ENCODE measurements around the gene SPOP.
A peak's percentile ranks its signal among the peaks of the same experiment; 100 is the strongest.

Gene SPOP

GRCh38 chr17:49567871-49568694 lies 109.8 kb downstream of the SPOP start:
- H3K27me3 Mint-ChIP-seq, result peaks cover 8% of the 10 kb centered on the region
- no peak for ATAC-seq (replicated peaks; ENCODE audit: extremely low read depth, poor library complexity, severe bottlenecking)
- peak overlapping the region; percentile 26 for H3K27ac Mint-ChIP-seq (ENCODE audit: low read depth)

GRCh38 chr17:49567104-49567521 lies 110.8 kb downstream of the SPOP start:
- Mint-ChIP-seq H3K36me3 (ENCODE audit: insufficient read depth) (peaks cover 3% of the 10 kb centered on the region), H3K27ac (ENCODE audit: low read depth) (no peak overlapping the region), H3K4me1 (peaks cover 14% of the 10 kb centered on the region), H3K9me3 (no peaks in the 10 kb centered on the region), H3K27me3 (no peaks in the 10 kb centered on the region), H3K4me3 (no peak overlapping the region)
- ATAC-seq (replicated peaks; ENCODE audit: extremely low read depth, poor library complexity, severe bottlenecking), result no peak
- no peak for DNase-seq (ENCODE audit: low spot score in 2 of 2)

More at GRCh38 chr17:49567871-49568694, 109.8 kb downstream of the SPOP start:
- Mint-ChIP-seq H3K36me3 (ENCODE audit: insufficient read depth) (peaks cover 3% of the 10 kb centered on the region), H3K4me1 (peaks cover 14% of the 10 kb centered on the region), H3K9me3 (no peaks in the 10 kb centered on the region), H3K4me3 (peak overlapping the region; percentile 48)
- peak; percentile 69 to 75 for DNase-seq (ENCODE audit: low spot score in 2 of 2)

GRCh38 chr17:49566668-49567071 lies 111.2 kb downstream of the SPOP start:
- Mint-ChIP-seq H3K4me1 (peaks cover 14% of the 10 kb centered on the region), H3K36me3 (ENCODE audit: insufficient read depth) (peaks cover 3% of the 10 kb centered on the region), H3K27me3 (no peaks in the 10 kb centered on the region), H3K27ac (ENCODE audit: low read depth) (no peak overlapping the region), H3K9me3 (no peaks in the 10 kb centered on the region), H3K4me3 (no peak overlapping the region)
- DNase-seq (ENCODE audit: low spot score in 2 of 2) (no peak), ATAC-seq (replicated peaks; ENCODE audit: extremely low read depth, poor library complexity, severe bottlenecking) (no peak)

GRCh38 chr17:49565948-49566491 lies 111.9 kb downstream of the SPOP start:
- DNase-seq (ENCODE audit: low spot score in 2 of 2), result no peak
- Mint-ChIP-seq H3K36me3 (ENCODE audit: insufficient read depth) (peaks cover 3% of the 10 kb centered on the region), H3K9me3 (no peaks in the 10 kb centered on the region), H3K27ac (ENCODE audit: low read depth) (no peak overlapping the region), H3K4me1 (peaks cover 8% of the 10 kb centered on the region), H3K4me3 (no peak overlapping the region), H3K27me3 (no peaks in the 10 kb centered on the region)
- ATAC-seq (replicated peaks; ENCODE audit: extremely low read depth, poor library complexity, severe bottlenecking), result no peak

- no peaks in the 10 kb centered on the region for H3K36me3 Mint-ChIP-seq (ENCODE audit: insufficient read depth)
- DNase-seq (ENCODE audit: low spot score in 2 of 2), result no peak
- H3K27me3 Mint-ChIP-seq, result no peaks in the 10 kb centered on the region
- no peak for ATAC-seq (replicated peaks; ENCODE audit: extremely low read depth, poor library complexity, severe bottlenecking)
- no peaks in the 10 kb centered on the region for H3K4me1 Mint-ChIP-seq
- no peak overlapping the region for H3K27ac Mint-ChIP-seq (ENCODE audit: low read depth)
- H3K4me3 Mint-ChIP-seq, result no peak overlapping the region
- H3K9me3 Mint-ChIP-seq, result no peaks in the 10 kb centered on the region
These were observed 113.3 kb downstream of the SPOP start for GRCh38 chr17:49564638-49565037.

GRCh38 chr17:49557312-49558024 lies 120.4 kb downstream of the SPOP start:
- DNase-seq (ENCODE audit: low spot score in 2 of 2), result no peak
- no peak for ATAC-seq (replicated peaks; ENCODE audit: extremely low read depth, poor library complexity, severe bottlenecking)
- H3K27ac Mint-ChIP-seq (ENCODE audit: low read depth), result no peak overlapping the region
- peaks cover 10% of the 10 kb centered on the region for H3K27me3 Mint-ChIP-seq
- no peak overlapping the region for H3K4me3 Mint-ChIP-seq
- H3K36me3 Mint-ChIP-seq (ENCODE audit: insufficient read depth), result peaks cover 3% of the 10 kb centered on the region
- no peaks in the 10 kb centered on the region for H3K9me3 Mint-ChIP-seq
- peaks cover 11% of the 10 kb centered on the region for H3K4me1 Mint-ChIP-seq

- no peak overlapping the region for H3K4me3 Mint-ChIP-seq
- H3K27ac Mint-ChIP-seq (ENCODE audit: low read depth), result no peak overlapping the region
- DNase-seq (ENCODE audit: low spot score in 2 of 2) (peak; percentile 79 to 89), ATAC-seq (replicated peaks; ENCODE audit: extremely low read depth, poor library complexity, severe bottlenecking) (peak; percentile 94)
- H3K27me3 Mint-ChIP-seq, result peaks cover 10% of the 10 kb centered on the region
- H3K4me1 Mint-ChIP-seq, result peaks cover 11% of the 10 kb centered on the region
- no peaks in the 10 kb centered on the region for H3K9me3 Mint-ChIP-seq
- H3K36me3 Mint-ChIP-seq (ENCODE audit: insufficient read depth), result peaks cover 3% of the 10 kb centered on the region
These were observed 121.5 kb downstream of the SPOP start for GRCh38 chr17:49556223-49556943.

- no peaks in the 10 kb centered on the region for H3K9me3 Mint-ChIP-seq
- H3K36me3 Mint-ChIP-seq (ENCODE audit: insufficient read depth), result peaks cover 3% of the 10 kb centered on the region
- peaks cover 10% of the 10 kb centered on the region for H3K27me3 Mint-ChIP-seq
- peaks cover 11% of the 10 kb centered on the region for H3K4me1 Mint-ChIP-seq
- H3K4me3 Mint-ChIP-seq, result no peak overlapping the region
- H3K27ac Mint-ChIP-seq (ENCODE audit: low read depth), result no peak overlapping the region
- ATAC-seq (replicated peaks; ENCODE audit: extremely low read depth, poor library complexity, severe bottlenecking) (no peak), DNase-seq (ENCODE audit: low spot score in 2 of 2) (no peak)
These were observed 122.2 kb downstream of the SPOP start for GRCh38 chr17:49555495-49556222.

- Mint-ChIP-seq H3K4me3 (no peak overlapping the region), H3K9me3 (no peaks in the 10 kb centered on the region), H3K4me1 (peaks cover 11% of the 10 kb centered on the region), H3K27ac (ENCODE audit: low read depth) (no peak overlapping the region), H3K36me3 (ENCODE audit: insufficient read depth) (peaks cover 3% of the 10 kb centered on the region), H3K27me3 (peaks cover 10% of the 10 kb centered on the region)
- no peak for ATAC-seq (replicated peaks; ENCODE audit: extremely low read depth, poor library complexity, severe bottlenecking)
- no peak for DNase-seq (ENCODE audit: low spot score in 2 of 2)
These were observed 123.0 kb downstream of the SPOP start for GRCh38 chr17:49554694-49555494.

- no peak for ATAC-seq (replicated peaks; ENCODE audit: extremely low read depth, poor library complexity, severe bottlenecking)
- no peak overlapping the region for H3K27ac Mint-ChIP-seq (ENCODE audit: low read depth)
- H3K4me3 Mint-ChIP-seq, result no peak overlapping the region
These were observed 124.1 kb downstream of the SPOP start for GRCh38 chr17:49553676-49554335.

More at GRCh38 chr17:49553676-49554335, 124.1 kb downstream of the SPOP start:
- H3K9me3 Mint-ChIP-seq, result no peaks in the 10 kb centered on the region
- H3K4me1 Mint-ChIP-seq, result peaks cover 11% of the 10 kb centered on the region
- no peak for DNase-seq (ENCODE audit: low spot score in 2 of 2)
- H3K27me3 Mint-ChIP-seq, result peaks cover 11% of the 10 kb centered on the region
- H3K36me3 Mint-ChIP-seq (ENCODE audit: insufficient read depth), result peaks cover 3% of the 10 kb centered on the region
